IMR-90 (cell line): ENCODE data around the gene DRD4. TPM values are rescaled to one million over a fixed set of nuclear protein-coding genes. Genes with fewer than 3 reads are reported as not detected.
A peak's percentile ranks its signal among the peaks of the same experiment; 100 is the strongest.

Source experiments
- ATAC-seq: fragments of 200-7000 bp; cut with Tn5 transposase; 2 replicates; pipeline ENCODE4 v1.9.1; 2020; ENCODE audit warnings: low read depth, mild to moderate bottlenecking, moderate library complexity
- BruUV-seq: library from RNA; stranded (reverse); fragments of 400-500 nt; replicated peaks from 2 replicates; lab custom pipeline; 2021; lab: Mats Ljungman, UMichigan
- CTCF ChIA-PET: fragments of 300-600 bp; formaldehyde crosslinking; extraction: SDS; loops from one replicate; lab custom pipeline; 2021; ENCODE audit warnings: antibody characterized with exemption; lab: Yijun Ruan, JAX
- POLR2A ChIA-PET: fragments of 300-600 bp; sonication (Branson Sonifier 250); formaldehyde crosslinking; loops from one replicate; lab custom pipeline; 2022; ENCODE audit warnings: antibody characterized with exemption; ENCODE audit not compliant: unreplicated experiment; lab: Charles Lee
- DNase-seq: peaks from one replicate; pipeline ENCODE4 v3.0.0; 2013
- H2AFZ ChIP-seq: replicated peaks from 2 replicates; pipeline ENCODE3; 2013; ENCODE audit warnings: low read length, mild to moderate bottlenecking; ENCODE audit not compliant: poor library complexity
- H2AK5ac ChIP-seq: 2 replicates; pipeline ENCODE4 v1.6.1; 2013; ENCODE audit warnings: low read depth, low read length, inconsistent platforms
- H2AK9ac ChIP-seq: replicated peaks from 2 replicates; pipeline ENCODE3; 2013; ENCODE audit warnings: mild to moderate bottlenecking, low read depth, low read length, moderate library complexity; ENCODE audit not compliant: poor library complexity
- H2BK120ac ChIP-seq: 2 replicates; pipeline ENCODE4 v1.6.1; 2013; ENCODE audit warnings: low read depth, low read length, inconsistent platforms
- H2BK15ac ChIP-seq: 3 replicates; pipeline ENCODE4 v1.6.1; 2013; ENCODE audit warnings: low read depth, low read length, inconsistent platforms
- H2BK20ac ChIP-seq: 2 replicates; pipeline ENCODE4 v1.6.1; 2013; ENCODE audit warnings: low read depth, mild to moderate bottlenecking, inconsistent platforms, low read length, moderate library complexity
- H2BK5ac ChIP-seq: 2 replicates; pipeline ENCODE4 v1.6.1; 2013; ENCODE audit warnings: mild to moderate bottlenecking, low read depth, low read length, inconsistent platforms; ENCODE audit not compliant: poor library complexity, severe bottlenecking
- H3K14ac ChIP-seq: replicated peaks from 2 replicates; pipeline ENCODE4 v1.6.1; 2013; ENCODE audit warnings: low read depth, low read length, inconsistent platforms
- H3K18ac ChIP-seq: 2 replicates; pipeline ENCODE4 v1.6.1; 2013; ENCODE audit warnings: low read depth, low read length, control low read depth
- H3K23ac ChIP-seq: 2 replicates; pipeline ENCODE4 v1.6.1; 2013; ENCODE audit warnings: low read depth, low read length, inconsistent platforms
- H3K27ac ChIP-seq: 2 replicates; pipeline ENCODE4 v1.5.1; 2013; ENCODE audit warnings: mild to moderate bottlenecking, control low read depth, low read length; ENCODE audit not compliant: insufficient read depth
- H3K27me3 ChIP-seq: 2 replicates; pipeline ENCODE4 v1.6.1; 2013; ENCODE audit warnings: low read length; ENCODE audit not compliant: control insufficient read depth, insufficient read depth
- H3K36me3 ChIP-seq: 2 replicates; pipeline ENCODE4 v1.6.1; 2013; ENCODE audit warnings: low read length, mixed read lengths; ENCODE audit not compliant: control insufficient read depth, insufficient read depth
- H3K4ac ChIP-seq: 2 replicates; pipeline ENCODE4 v1.6.1; 2013; ENCODE audit warnings: low read depth, low read length, inconsistent platforms
- H3K4me1 ChIP-seq: 2 replicates; pipeline ENCODE4 v1.6.1; 2013; ENCODE audit warnings: low read length, mixed read lengths; ENCODE audit not compliant: control insufficient read depth, insufficient read depth
- H3K4me2 ChIP-seq: 2 replicates; pipeline ENCODE4 v1.6.1; 2013; ENCODE audit warnings: low read depth, mild to moderate bottlenecking, control low read depth, low read length, moderate library complexity
- H3K4me3 ChIP-seq: 2 replicates; pipeline ENCODE4 v1.5.1; 2013; ENCODE audit warnings: low read depth, mild to moderate bottlenecking, control low read depth, low read length, moderate library complexity; ENCODE audit not compliant: insufficient read depth
- H3K56ac ChIP-seq: 2 replicates; pipeline ENCODE4 v1.6.1; 2013; ENCODE audit warnings: low read length, inconsistent platforms; ENCODE audit not compliant: insufficient read depth; ENCODE audit errors: extremely low read depth
- H3K79me1 ChIP-seq, 2 experiments: 2 replicates each; pipeline ENCODE4 v1.6.1; 2013; ENCODE audit warnings: low read length in 2 of 2, inconsistent platforms in 1 of 2, low read depth in 1 of 2
- H3K9ac ChIP-seq: 2 replicates; pipeline ENCODE4 v1.6.1; 2013; ENCODE audit warnings: low read depth, low read length, control low read depth
- H3K9me1 ChIP-seq: 2 replicates; pipeline ENCODE4 v1.6.1; 2013; ENCODE audit warnings: low read length, inconsistent platforms; ENCODE audit not compliant: insufficient read depth
- H3K9me3 ChIP-seq: 2 replicates; pipeline ENCODE4 v1.6.1; 2013; ENCODE audit warnings: low read length; ENCODE audit not compliant: control insufficient read depth, insufficient read depth
- H4K20me1 ChIP-seq: 2 replicates; pipeline ENCODE4 v1.6.1; 2013; ENCODE audit warnings: low read length, inconsistent platforms; ENCODE audit not compliant: insufficient read depth
- H4K5ac ChIP-seq: 2 replicates; pipeline ENCODE4 v1.6.1; 2013; ENCODE audit warnings: mild to moderate bottlenecking, low read depth, low read length, control low read depth
- H4K8ac ChIP-seq, 2 experiments: 2 replicates each; pipeline ENCODE4 v1.6.1; 2013; ENCODE audit warnings: low read depth in 2 of 2, low read length in 2 of 2, control low read depth in 1 of 2, inconsistent platforms in 1 of 2
- H4K91ac ChIP-seq: 2 replicates; pipeline ENCODE4 v1.6.1; 2013; ENCODE audit warnings: low read depth, low read length, inconsistent platforms; ENCODE audit not compliant: insufficient read depth
- BHLHE40 ChIP-seq: fragments of 150-350 bp; IDR thresholded peaks from 2 replicates; pipeline ENCODE4 v1.6.1; 2016; ENCODE audit warnings: mild to moderate bottlenecking, low read depth, low read length
- CTCF ChIP-seq: conservative IDR thresholded peaks from 2 replicates; pipeline ENCODE4 v1.5.1; 2012; ENCODE audit warnings: mild to moderate bottlenecking, low read depth, low read length, improper control_type of control experiment
- MXI1 ChIP-seq: IDR thresholded peaks from 2 replicates; pipeline ENCODE4 v1.6.1; 2012; ENCODE audit warnings: low read depth, mild to moderate bottlenecking, low read length, moderate library complexity, borderline replicate concordance
- WGBS, 2 experiments: methylation state at CpG; one replicate each; pipeline versions ENCODE4 v1.1.5 to v1.1.7; 2013; ENCODE audit warnings: missing lambda C conversion rate in 2 of 2; ENCODE audit not compliant: insufficient read length in 1 of 2; ENCODE audit errors: extremely low coverage in 2 of 2; 5-methylcytosine and 5-hydroxymethylcytosine counted together
- dilution Hi-C: fragments of 300-500 bp; cut with HindIII; formaldehyde crosslinking; loops from one replicate; pipeline ENCODE4 v1.14.3; 2018; ENCODE audit warnings: low sequenced_read_pairs; ENCODE audit not compliant: unreplicated experiment
- in situ Hi-C: fragments of 300-500 bp; cut with MboI; formaldehyde crosslinking; loops from 3 replicates; pipeline ENCODE4 v1.14.3; 2019; ENCODE audit warnings: low sequenced_read_pairs, inconsistent platforms, mixed read lengths
- intact Hi-C: fragments of 100-400 bp; cut with micrococcal nuclease; formaldehyde crosslinking; loops from 2 replicates; pipeline ENCODE4 v1.10.0; 2022
- polyA plus RNA-seq, 3 experiments: library from polyadenylated mRNA; depleted of rRNA; stranded (reverse); fragments of >200 nt; gene quantifications; 2 replicates each; pipeline ENCODE4 v1.2.3, GENCODE V29; 2012; ENCODE audit warnings: low replicate concordance in 1 of 3
- total RNA-seq: library from RNA; depleted of rRNA; stranded (reverse); fragments of >200 nt; gene quantifications from 2 replicates; pipeline ENCODE4 v1.2.3, GENCODE V29; 2012

DRD4 gene
- total and polyA plus RNA-seq, 2 of the 4 experiments (the other 2 are of a cell fraction): not detected

- no peak overlapping the region for H4K8ac ChIP-seq
- H2BK120ac ChIP-seq: no peak overlapping the region
- peaks cover 70% of the 10 kb centered on the region for H3K36me3 ChIP-seq
- H2AK5ac ChIP-seq: no peak overlapping the region
- no peak overlapping the region for H3K4me2 ChIP-seq
- dilution Hi-C loops (no loop called here), in situ Hi-C loops (no loop called here), intact Hi-C loops (no loop called here)
- H3K4ac ChIP-seq: no peak overlapping the region
- no peak overlapping the region for H3K9ac ChIP-seq
- 89% methylated on average over 14 of the region's 49 CpGs; no CpG with 5 or more reads in 1 of the 2 experiments for WGBS, 2 experiments
- no peak overlapping the region for H3K18ac ChIP-seq
- H3K27me3 ChIP-seq: no peaks in the 10 kb centered on the region
- H3K9me1 ChIP-seq: no peaks in the 10 kb centered on the region
- no peak overlapping the region for H2BK15ac ChIP-seq
- no peak overlapping the region for H2BK20ac ChIP-seq
- no peak overlapping the region for H3K14ac ChIP-seq
- H3K23ac ChIP-seq: no peak overlapping the region
- ATAC-seq: no peak
- peaks cover 39% of the 10 kb centered on the region for H4K20me1 ChIP-seq
- no peak overlapping the region for H4K91ac ChIP-seq
- no peak overlapping the region for H3K4me3 ChIP-seq
- TF ChIP-seq BHLHE40: no peak
- no peak for TF ChIP-seq MXI1
- TF ChIP-seq CTCF: no peak
- POLR2A ChIA-PET: no interaction called here
- H3K9me3 ChIP-seq: no peaks in the 10 kb centered on the region
- BruUV-seq: no TSS peak
- no peak overlapping the region for H2AFZ ChIP-seq
- H3K56ac ChIP-seq: no peak overlapping the region
- CTCF ChIA-PET: no interaction called here
- H2AK9ac ChIP-seq: peak overlapping the region; percentile 50
- peaks cover 0 to 23% of the 10 kb centered on the region in 2 experiments; a peak in 3 of 4 replicates for H3K79me1 ChIP-seq
- H3K4me1 ChIP-seq: peaks cover 4% of the 10 kb centered on the region; the same call in 1 of the 2 replicates
- no peak overlapping the region for H2BK5ac ChIP-seq
- DNase-seq: no peak
- no peak overlapping the region for H4K5ac ChIP-seq
- H3K27ac ChIP-seq: no peak overlapping the region
Observed at GRCh38 chr11:611001-611996, 25.8 kb upstream of the DRD4 start.
